SJSA1 (cell line): Measurements from ENCODE around the gene NOP56. TPM values are rescaled to one million over a fixed set of nuclear protein-coding genes. Genes with fewer than 3 reads are reported as not detected.

Experiments
- DNase-seq, 2 experiments: peaks; one replicate each; pipeline ENCODE4 v3.0.0-alpha.2; 2015 to 2020; ENCODE audit warnings: low spot score in 2 of 2, low read depth in 1 of 2
- H3K27ac ChIP-seq: fragments of 250-450 bp; sonication (Bioruptor Pico); 2 replicates; pipeline ENCODE4 v1.5.1; 2020; ENCODE audit warnings: mild to moderate bottlenecking, moderate library complexity
- H3K27me3 ChIP-seq: fragments of 250-450 bp; sonication (Bioruptor Pico); replicated peaks from 2 replicates; pipeline ENCODE4 v1.5.1; 2020; ENCODE audit warnings: mild to moderate bottlenecking, moderate library complexity
- H3K36me3 ChIP-seq: fragments of 250-450 bp; sonication (Bioruptor Pico); 2 replicates; pipeline ENCODE4 v1.5.1; 2020; ENCODE audit warnings: mild to moderate bottlenecking
- H3K4me1 ChIP-seq: fragments of 250-450 bp; sonication (Bioruptor Pico); replicated peaks from 2 replicates; pipeline ENCODE4 v1.6.1; 2021; ENCODE audit warnings: mild to moderate bottlenecking
- H3K4me3 ChIP-seq: fragments of 250-450 bp; sonication (Bioruptor Pico); 2 replicates; pipeline ENCODE4 v1.5.1; 2020; ENCODE audit warnings: mild to moderate bottlenecking
- H3K9me3 ChIP-seq: fragments of 250-450 bp; sonication (Bioruptor Pico); replicated peaks from 2 replicates; pipeline ENCODE4 v1.5.1; 2020; ENCODE audit warnings: mild to moderate bottlenecking
- total RNA-seq: library from RNA; depleted of rRNA; stranded (reverse); fragments of >200 nt; shearing (Covaris generic); gene quantifications from 2 replicates; pipeline ENCODE4 v1.2.3, GENCODE V29; 2014; rRNA removed

The NOP56 gene
- total RNA-seq, 1 experiment from 2014 or later, result 218 TPM

DNA sequence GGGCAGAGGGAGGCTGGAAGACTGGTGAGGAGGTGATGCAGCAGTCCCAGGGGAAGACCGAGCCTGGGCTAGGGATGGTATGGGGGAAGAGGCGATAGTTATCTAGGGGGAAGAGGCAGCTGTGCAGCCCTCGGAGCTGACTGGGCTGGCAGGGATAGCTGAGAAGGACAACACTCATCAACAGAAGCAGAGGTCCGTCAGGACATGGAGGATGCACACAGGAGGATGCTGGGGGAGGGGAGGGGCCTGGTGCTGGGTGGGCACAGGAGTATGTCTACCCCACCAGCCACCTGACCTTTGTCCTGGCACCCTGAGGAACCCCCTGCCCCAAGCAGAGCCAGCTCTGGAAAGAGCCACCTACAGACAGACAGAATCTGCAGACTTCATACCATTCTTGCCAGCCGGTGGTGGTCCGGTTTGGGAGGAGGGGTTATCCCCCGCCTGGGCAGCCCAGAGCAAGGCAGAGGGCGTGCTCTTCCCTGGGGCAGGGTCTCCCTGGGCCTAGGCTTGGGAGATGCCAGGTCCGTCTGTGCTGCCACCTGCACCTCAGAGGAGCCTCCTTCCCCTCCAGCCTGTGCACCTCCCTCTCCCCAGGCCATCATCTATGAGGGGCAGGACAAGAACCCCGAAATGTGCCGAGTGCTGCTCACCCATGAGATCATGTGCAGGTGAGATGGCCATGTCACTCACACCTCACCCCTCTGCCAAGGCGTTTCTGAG is 55.1 kb downstream of the NOP56 start:
- no peaks in the 10 kb centered on the region for H3K36me3 ChIP-seq
- no peaks in the 10 kb centered on the region for H3K9me3 ChIP-seq
- 0 out of 2 replicates have a peak, but pooled peaks cover 3% of the 10 kb centered on the region for H3K27me3 ChIP-seq
- H3K4me3 ChIP-seq, result no peak overlapping the region
- no peak overlapping the region for H3K27ac ChIP-seq
- no peaks in the 10 kb centered on the region for H3K4me1 ChIP-seq
- peak in 1 of 2 experiments; percentile 33 for DNase-seq

Other genes starting within 250 kb of the NOP56 start
- 876 and 883 TPM in 2 replicates for gene SNRPB, start 181.8 kb upstream of the NOP56 start, total RNA-seq
- gene ZNF343, start 143.7 kb upstream of the NOP56 start, total RNA-seq, result 6.9 and 8.4 TPM in 2 replicates
- gene TMC2, start 116.1 kb upstream of the NOP56 start, total RNA-seq, result not detected in 2 replicates
- 161 and 211 TPM in 2 replicates for gene IDH3B, start 11.6 kb downstream of the NOP56 start, total RNA-seq
- gene EBF4, start 40.1 kb downstream of the NOP56 start, total RNA-seq, result 4.0 and 4.4 TPM in 2 replicates
- 1.2 TPM in 1 of 2 replicates, not detected in the other for gene CPXM1, start 148.0 kb downstream of the NOP56 start, total RNA-seq
- gene C20orf141, start 162.4 kb downstream of the NOP56 start, total RNA-seq, result not detected in 2 replicates
- gene TMEM239, start 163.7 kb downstream of the NOP56 start, total RNA-seq, result not detected in 2 replicates
- gene PCED1A, start 188.0 kb downstream of the NOP56 start, total RNA-seq, result 18.3 and 25.6 TPM in 2 replicates
- gene VPS16, start 188.1 kb downstream of the NOP56 start, total RNA-seq, result 40.5 and 44.3 TPM in 2 replicates
- 16.5 and 36.4 TPM in 2 replicates for gene PTPRA, start 220.8 kb downstream of the NOP56 start, total RNA-seq